HEK293T (cell line): ENCODE measurements around the gene RNU11.

Source experiments
- CTCF ChIA-PET: fragments of 350-600 bp; formaldehyde crosslinking; extraction: SDS; loops from one replicate; lab custom pipeline; 2021; ENCODE audit warnings: antibody characterized with exemption, inconsistent platforms; lab: Yijun Ruan, JAX
- POLR2A ChIA-PET: fragments of 350-600 bp; formaldehyde crosslinking; extraction: SDS; loops from one replicate; lab custom pipeline; 2020; ENCODE audit warnings: antibody characterized with exemption, inconsistent platforms; lab: Yijun Ruan, JAX
- DNase-seq: peaks from one replicate; pipeline ENCODE4 v3.0.0; 2012; ENCODE audit warnings: mixed read lengths; ENCODE audit errors: extremely low spot score
- ARNT ChIP-seq: fragments of 450-650 bp; IDR thresholded peaks from 2 replicates; pipeline ENCODE4 v1.6.1; 2017; ENCODE audit warnings: mild to moderate bottlenecking
- BHLHE40 ChIP-seq: fragments of 450-650 bp; IDR thresholded peaks from 2 replicates; pipeline ENCODE4 v1.6.1; 2016; ENCODE audit warnings: mild to moderate bottlenecking, moderate library complexity, borderline replicate concordance
- CTBP1 ChIP-seq: fragments of 450-650 bp; IDR thresholded peaks from 2 replicates; pipeline ENCODE4 v1.6.1; 2016; ENCODE audit warnings: borderline replicate concordance
- ELF4 ChIP-seq: fragments of 450-650 bp; IDR thresholded peaks from 2 replicates; pipeline ENCODE4 v1.6.1; 2017; ENCODE audit warnings: antibody characterized with exemption
- FOXA1 ChIP-seq: fragments of 450-650 bp; IDR thresholded peaks from 2 replicates; pipeline ENCODE4 v1.6.1; 2016; ENCODE audit warnings: mild to moderate bottlenecking
- FOXK2 ChIP-seq: fragments of 450-650 bp; IDR thresholded peaks from 2 replicates; pipeline ENCODE4 v1.6.1; 2016; ENCODE audit warnings: mild to moderate bottlenecking
- FOXM1 ChIP-seq: fragments of 450-650 bp; IDR thresholded peaks from 2 replicates; pipeline ENCODE4 v1.6.1; 2017; ENCODE audit warnings: mild to moderate bottlenecking, borderline replicate concordance
- HDGF ChIP-seq: fragments of 450-650 bp; IDR thresholded peaks from 2 replicates; pipeline ENCODE4 v1.6.1; 2017; ENCODE audit warnings: antibody characterized with exemption, borderline replicate concordance
- L3MBTL2 ChIP-seq: fragments of 450-650 bp; conservative IDR thresholded peaks from 2 replicates; pipeline ENCODE4 v1.6.1; 2016; ENCODE audit warnings: mild to moderate bottlenecking
- LEF1 ChIP-seq: fragments of 450-650 bp; IDR thresholded peaks from 2 replicates; pipeline ENCODE4 v1.6.1; 2017; ENCODE audit warnings: mild to moderate bottlenecking, borderline replicate concordance
- NFRKB ChIP-seq: fragments of 450-650 bp; IDR thresholded peaks from 2 replicates; pipeline ENCODE4 v1.6.1; 2016; ENCODE audit warnings: mild to moderate bottlenecking, moderate library complexity
- SP1 ChIP-seq: fragments of 450-650 bp; IDR thresholded peaks from 2 replicates; pipeline ENCODE4 v1.6.1; 2017
- SUZ12 ChIP-seq: fragments of 450-650 bp; IDR thresholded peaks from 2 replicates; pipeline ENCODE4 v1.6.1; 2016; ENCODE audit warnings: mild to moderate bottlenecking
- TARDBP ChIP-seq: fragments of 450-650 bp; IDR thresholded peaks from 2 replicates; pipeline ENCODE4 v1.6.1; 2016
- ZNF384 ChIP-seq: fragments of 450-650 bp; IDR thresholded peaks from 2 replicates; pipeline ENCODE4 v1.6.1; 2016
- TF ChIP-seq, protein P1 (sequence below): fragments of 450-650 bp; IDR thresholded peaks from 2 replicates; pipeline ENCODE4 v1.6.1; 2016

RNU11 gene

GRCh38 chr1:28648474-28649198 is at the start of gene RNU11:
Gene RNU11, plus strand, starts transcription at chr1:28648600.
- TF ChIP-seq FOXM1 (no peak; the same call in 1 of the 2 replicates), FOXA1 (no peak), HDGF (no peak), ELF4 (peak; percentile 100), TARDBP (peak; percentile 99), FOXK2 (peak; percentile 97), L3MBTL2 (peak; percentile 89), ZNF384 (peak; percentile 99), SP1 (no peak), BHLHE40 (peak; percentile 84), LEF1 (no peak; the same call in 1 of the 2 replicates), NFRKB (peak; percentile 99), SUZ12 (no peak), ARNT (peak; percentile 93), CTBP1 (peak; percentile 97)
- TF ChIP-seq, protein P1, sequence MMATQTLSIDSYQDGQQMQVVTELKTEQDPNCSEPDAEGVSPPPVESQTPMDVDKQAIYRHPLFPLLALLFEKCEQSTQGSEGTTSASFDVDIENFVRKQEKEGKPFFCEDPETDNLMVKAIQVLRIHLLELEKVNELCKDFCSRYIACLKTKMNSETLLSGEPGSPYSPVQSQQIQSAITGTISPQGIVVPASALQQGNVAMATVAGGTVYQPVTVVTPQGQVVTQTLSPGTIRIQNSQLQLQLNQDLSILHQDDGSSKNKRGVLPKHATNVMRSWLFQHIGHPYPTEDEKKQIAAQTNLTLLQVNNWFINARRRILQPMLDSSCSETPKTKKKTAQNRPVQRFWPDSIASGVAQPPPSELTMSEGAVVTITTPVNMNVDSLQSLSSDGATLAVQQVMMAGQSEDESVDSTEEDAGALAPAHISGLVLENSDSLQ, result peak; percentile 90
- ChIA-PET CTCF (interaction anchor here (1.0 to 1.5 kb wide), 2 partner anchors 133 to 229 kb away, joined by 3 to 4 read pairs; no protein-coding TSS in a partner anchor), POLR2A (interaction anchor here (0.6 to 2.3 kb wide), 45 partner anchors 8 to 320 kb away, joined by 3 to 38 read pairs (median 5); partner anchors contain the start of genes GMEB1, MED18, PHACTR4 and TRNAU1AP)
- DNase-seq, result peak; percentile 79

DNA sequence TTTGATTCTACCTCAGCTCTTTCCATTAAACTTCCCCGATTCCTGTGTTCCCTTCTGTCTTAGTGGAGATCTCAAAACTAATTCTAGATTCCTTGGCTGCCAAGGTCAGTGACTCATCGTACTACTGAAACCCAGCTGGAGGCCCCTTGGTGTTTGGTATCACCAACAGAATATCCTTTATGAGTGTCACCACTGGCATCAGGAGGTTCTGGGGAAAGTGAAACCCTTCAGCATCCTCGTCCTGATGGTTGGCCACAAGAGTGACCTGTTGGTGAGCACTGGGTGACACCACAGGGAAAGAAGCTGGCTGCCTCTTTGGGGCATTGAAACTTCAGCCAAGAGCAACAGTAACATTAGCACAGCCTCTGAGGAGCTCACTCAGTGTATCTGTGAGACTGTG is 46.7 kb upstream of the RNU11 start:
- DNase-seq, result no peak
- ChIA-PET CTCF (interaction anchor here (0.6 kb wide), 1 partner anchor 638 kb away, joined by 3 read pairs; no protein-coding TSS in a partner anchor), POLR2A (interaction anchor here (3.0 kb wide), 1 partner anchor 20 kb away, joined by 29 read pairs; no protein-coding TSS in a partner anchor)
- TF ChIP-seq FOXM1, result no peak

- DNase-seq, result peak; percentile 84
- POLR2A ChIA-PET, result interaction anchor here (1.0 to 3.0 kb wide), 3 partner anchors 21 to 274 kb away, joined by 3 to 29 read pairs (median 3); partner anchors contain the start of gene RNU11
- CTCF ChIA-PET, result interaction anchor here (0.6 to 1.1 kb wide), 8 partner anchors 16 to 194 kb away, joined by 3 to 6 read pairs (median 3); no protein-coding TSS in a partner anchor
- TF ChIP-seq FOXA1 (no peak), ZNF384 (peak; percentile 93)
Measured at GRCh38 chr1:28602536-28603439, 45.6 kb upstream of the RNU11 start.

DNA sequence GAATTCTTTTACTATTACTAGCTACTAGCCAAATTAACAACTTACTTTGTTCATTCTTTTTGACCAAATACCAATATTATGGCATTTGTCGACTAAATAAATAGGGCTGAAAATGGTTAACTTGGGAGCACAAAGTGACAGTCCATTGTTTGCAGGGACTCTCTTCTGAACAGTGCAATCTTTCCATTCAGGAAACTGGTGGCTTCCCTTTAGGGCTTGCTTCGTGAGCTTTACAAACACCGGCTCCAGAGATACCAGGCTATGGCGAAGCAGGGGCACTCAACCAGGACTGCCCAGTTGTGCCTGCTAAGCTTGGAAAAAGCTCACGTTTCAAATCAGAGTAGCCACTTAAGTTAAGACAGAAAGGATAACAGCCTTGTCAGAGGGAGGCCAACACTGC is 44.0 kb upstream of the RNU11 start:
- no peak for DNase-seq
- CTCF ChIA-PET, result interaction anchor here (0.6 kb wide), 1 partner anchor 16 kb away, joined by 4 read pairs; no protein-coding TSS in a partner anchor
- TF ChIP-seq FOXM1 (no peak), ARNT (no peak), ELF4 (no peak), SP1 (no peak), HDGF (no peak), LEF1 (no peak), FOXK2 (no peak), L3MBTL2 (no peak), ZNF384 (no peak), NFRKB (no peak), TARDBP (no peak), SUZ12 (no peak), CTBP1 (no peak), BHLHE40 (no peak), FOXA1 (no peak)
- TF ChIP-seq, protein P1, result no peak
- POLR2A ChIA-PET, result interaction anchor here (1.7 kb wide), 1 partner anchor 23 kb away, joined by 8 read pairs; no protein-coding TSS in a partner anchor

DNA sequence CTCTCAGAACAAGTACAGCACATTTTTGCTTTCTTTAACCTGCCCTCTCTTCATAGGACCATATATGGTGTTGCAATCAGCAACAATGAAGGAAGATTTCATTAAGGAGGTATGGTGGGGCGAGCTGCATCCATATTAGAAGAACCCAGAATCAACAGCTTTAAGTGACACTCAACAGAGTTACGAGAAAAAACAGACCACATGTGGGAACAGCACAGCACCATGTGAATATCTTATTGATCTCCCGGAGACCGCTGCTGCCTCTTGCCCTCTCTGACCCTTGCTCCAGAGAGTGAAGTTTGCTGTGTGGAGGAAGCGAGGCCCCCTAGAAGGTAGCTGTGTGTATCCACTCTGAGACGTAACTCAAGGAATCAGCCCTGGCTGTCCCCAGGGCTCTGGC is 43.4 kb upstream of the RNU11 start:
- no peak for DNase-seq
- ChIA-PET POLR2A (interaction anchor here (1.7 kb wide), 1 partner anchor 23 kb away, joined by 8 read pairs; no protein-coding TSS in a partner anchor), CTCF (no interaction called here)
- TF ChIP-seq SP1 (no peak), ELF4 (no peak), LEF1 (no peak), NFRKB (no peak), FOXM1 (no peak), FOXA1 (no peak), TARDBP (no peak), ARNT (no peak), BHLHE40 (no peak), FOXK2 (no peak), SUZ12 (no peak), CTBP1 (no peak), HDGF (no peak)
- TF ChIP-seq, protein P1, result no peak
